Stimulated activated CD4-positive, alpha-beta T cell treated with anti-CD3 and anti-CD28 coated beads, Interleukin-1b, Interleukin-23, amount 100 ng/mL, for 48 hours (primary cell): ENCODE data around the gene PPM1D.
"Not testable (repeated sequence)": the region's sequence is repeated elsewhere in the genome, so short reads cannot be mapped to it uniquely, and the experiment has no call there.

Experiments
- DNase-seq: peaks from one replicate; pipeline ENCODE4 v3.0.0-alpha.2; 2020

The PPM1D gene

GRCh38 chr17:60594734-60595133, 5.3 kb upstream of the PPM1D start:
- DNase-seq: no peak

- DNase-seq: no peak
Measured at GRCh38 chr17:60597297-60597696, 2.7 kb upstream of the PPM1D start.

- no peak for DNase-seq
Measured at GRCh38 chr17:60598001-60598736, 1.8 kb upstream of the PPM1D start.

GRCh38 chr17:60599220-60599619, 773 bp upstream of the PPM1D start:
- no peak for DNase-seq

- DNase-seq: peak; percentile 73
Measured at GRCh38 chr17:60600490-60601446, 775 bp downstream of the PPM1D start.

GRCh38 chr17:60601447-60602384, 1.7 kb downstream of the PPM1D start:
- peak; percentile 30 for DNase-seq

GRCh38 chr17:60602385-60602742, 2.4 kb downstream of the PPM1D start:
- no peak for DNase-seq

GRCh38 chr17:60602871-60603270, 2.9 kb downstream of the PPM1D start:
- DNase-seq: no peak

- not testable (repeated sequence) for DNase-seq
Measured at GRCh38 chr17:60603477-60603876, 3.5 kb downstream of the PPM1D start.

GRCh38 chr17:60604686-60605334, 4.8 kb downstream of the PPM1D start:
- DNase-seq: no peak

GRCh38 chr17:60606036-60606435, 6.0 kb downstream of the PPM1D start:
- DNase-seq: no peak

GRCh38 chr17:60610473-60610872, 10.5 kb downstream of the PPM1D start:
- no peak for DNase-seq

- DNase-seq: not testable (repeated sequence)
Measured at GRCh38 chr17:60611321-60611720, 11.3 kb downstream of the PPM1D start.

GRCh38 chr17:60613325-60613724, 13.3 kb downstream of the PPM1D start:
- no peak for DNase-seq

- DNase-seq: not testable (repeated sequence)
Measured at GRCh38 chr17:60613796-60614195, 13.8 kb downstream of the PPM1D start.

- not testable (repeated sequence) for DNase-seq
Measured at GRCh38 chr17:60614247-60614646, 14.3 kb downstream of the PPM1D start.

- DNase-seq: no peak
Measured at GRCh38 chr17:60615108-60615507, 15.1 kb downstream of the PPM1D start.

- no peak for DNase-seq
Measured at GRCh38 chr17:60615840-60616239, 15.8 kb downstream of the PPM1D start.

- DNase-seq: no peak
Measured at GRCh38 chr17:60618080-60618479, 18.1 kb downstream of the PPM1D start.

- DNase-seq: no peak
Measured at GRCh38 chr17:60618854-60619526, 19.0 kb downstream of the PPM1D start.

GRCh38 chr17:60622961-60623360, 23.0 kb downstream of the PPM1D start:
- DNase-seq: no peak

- DNase-seq: no peak
Measured at GRCh38 chr17:60623415-60623814, 23.4 kb downstream of the PPM1D start.
